Activated naive CD8-positive, alpha-beta T cell treated with anti-CD3 and anti-CD28 coated beads, Interleukin-2, amount 50 U/mL, for 16 hours (primary cell): Measurements from ENCODE around the gene KNCN.

ENCODE experiments used
- DNase-seq: peaks from one replicate; pipeline ENCODE4 v3.0.0-alpha.2; 2020; ENCODE audit warnings: low read depth, low spot score

Gene KNCN

GRCh38 chr1:46551597-46552095 is at the start of gene KNCN:
Gene KNCN, minus strand, starts transcription at chr1:46551647. Its CDS starts 432 bp downstream, at chr1:46551215.
- DNase-seq, result no peak

GRCh38 chr1:46599059-46599970 is 47.9 kb upstream of the KNCN start:
- DNase-seq, result no peak

- DNase-seq, result no peak
These were observed 45.4 kb upstream of the KNCN start for GRCh38 chr1:46596846-46597245.

- DNase-seq, result no peak
These were observed 44.6 kb upstream of the KNCN start for GRCh38 chr1:46596036-46596435.

- no peak for DNase-seq
These were observed 43.7 kb upstream of the KNCN start for GRCh38 chr1:46595127-46595526.

GRCh38 chr1:46594063-46594462 is 42.6 kb upstream of the KNCN start:
- DNase-seq, result no peak

GRCh38 chr1:46592823-46593222 is 41.4 kb upstream of the KNCN start:
- no peak for DNase-seq

GRCh38 chr1:46589529-46589928 is 38.1 kb upstream of the KNCN start:
- no peak for DNase-seq

- no peak for DNase-seq
These were observed 35.6 kb upstream of the KNCN start for GRCh38 chr1:46587069-46587468.

- no peak for DNase-seq
These were observed 34.0 kb upstream of the KNCN start for GRCh38 chr1:46585312-46585938.

- DNase-seq, result no peak
These were observed 32.0 kb upstream of the KNCN start for GRCh38 chr1:46583494-46583893.

GRCh38 chr1:46582972-46583371 is 31.5 kb upstream of the KNCN start:
- DNase-seq, result no peak

GRCh38 chr1:46581681-46582455 is 30.4 kb upstream of the KNCN start:
- DNase-seq, result no peak

- no peak for DNase-seq
These were observed 28.9 kb upstream of the KNCN start for GRCh38 chr1:46580140-46580903.

GRCh38 chr1:46577671-46578070 is 26.2 kb upstream of the KNCN start:
- DNase-seq, result no peak

- no peak for DNase-seq
These were observed 25.1 kb upstream of the KNCN start for GRCh38 chr1:46576596-46576995.

GRCh38 chr1:46575778-46576177 is 24.3 kb upstream of the KNCN start:
- no peak for DNase-seq

GRCh38 chr1:46575300-46575699 is 23.9 kb upstream of the KNCN start:
- DNase-seq, result no peak

- no peak for DNase-seq
These were observed 20.3 kb upstream of the KNCN start for GRCh38 chr1:46571691-46572225.

- DNase-seq, result no peak
These were observed 18.7 kb upstream of the KNCN start for GRCh38 chr1:46569884-46570725.
